Lung (tissue), 12 donors: ENCODE data around the gene APOB. TPM values are rescaled to one million over a fixed set of nuclear protein-coding genes. Genes with fewer than 3 reads are reported as not detected.

ENCODE experiments used
- ATAC-seq: fragments of 200-7000 bp; cut with Tn5 transposase; one replicate; pipeline ENCODE4 v1.9.1; 2020; ENCODE audit warnings: moderate number of reproducible peaks; ENCODE audit not compliant: insufficient read depth, low FRiP score
- DNase-seq, 3 donors: peaks; one replicate each; pipeline ENCODE4 v3.0.0-alpha.2; 2013 to 2017
- H3K27ac ChIP-seq, 2 donors: one replicate each; pipeline ENCODE4 v1.5.1; 2013; ENCODE audit warnings: mild to moderate bottlenecking in 2 of 2, moderate library complexity in 2 of 2, control low read depth in 1 of 2, inconsistent platforms in 1 of 2, low read depth in 1 of 2, low read length in 1 of 2
- H3K27me3 ChIP-seq, 3 donors: one replicate each; pipeline ENCODE4 v1.5.1; 2013; ENCODE audit warnings: low read length in 2 of 3; ENCODE audit not compliant: control insufficient read depth in 3 of 3, insufficient read depth in 3 of 3
- H3K36me3 ChIP-seq, 4 donors: one replicate each; pipeline ENCODE4 v1.5.1; 2013; ENCODE audit warnings: low read length in 4 of 4, mild to moderate bottlenecking in 1 of 4, moderate library complexity in 1 of 4; ENCODE audit not compliant: control insufficient read depth in 4 of 4, insufficient read depth in 4 of 4
- H3K4me1 ChIP-seq, 5 donors: one replicate each; pipeline ENCODE4 v1.5.1; 2013; ENCODE audit warnings: low read length in 5 of 5, mild to moderate bottlenecking in 2 of 5, moderate library complexity in 1 of 5; ENCODE audit not compliant: control insufficient read depth in 5 of 5, insufficient read depth in 5 of 5
- H3K4me3 ChIP-seq: one replicate; pipeline ENCODE4 v1.5.1; 2013; ENCODE audit warnings: mild to moderate bottlenecking, control low read depth, moderate library complexity
- H3K9ac ChIP-seq, 2 donors: one replicate each; pipeline ENCODE4 v1.5.1; 2013; ENCODE audit warnings: low read length in 2 of 2, control low read depth in 1 of 2; ENCODE audit not compliant: insufficient read depth in 1 of 2
- H3K9me3 ChIP-seq, 4 donors: one replicate each; pipeline ENCODE4 v1.5.1; 2013; ENCODE audit warnings: low read length in 3 of 4, mild to moderate bottlenecking in 1 of 4, moderate library complexity in 1 of 4; ENCODE audit not compliant: control insufficient read depth in 4 of 4, insufficient read depth in 3 of 4
- CTCF ChIP-seq: IDR thresholded peaks from 2 replicates; pipeline ENCODE4 v1.5.1; 2012; ENCODE audit warnings: mild to moderate bottlenecking; ENCODE audit errors: control extremely low read depth, extremely low read depth
- WGBS, 2 donors: extraction: QIAGEN DNeasy Blood & Tissue Kit; methylation state at CpG; one replicate each; pipeline ENCODE4 v1.1.7; 2013; 5-methylcytosine and 5-hydroxymethylcytosine counted together
- polyA plus RNA-seq, 2 donors: library from polyadenylated mRNA; stranded (reverse); fragments of 200-250 nt; gene quantifications; one replicate each; pipeline ENCODE4 v1.2.1, GENCODE V29; 2013
- total RNA-seq, 2 donors: library from RNA; depleted of rRNA in 1 of 2; stranded (reverse); fragments of >200 nt in 1 of 2; gene quantifications; one replicate each; pipeline ENCODE4 v1.2.1, GENCODE V29; 2014 to 2021
- donor health status: control.
- donor health status: control.
- donor health status: Bipolar disorder and iron deficiency.
- donor health status: healthy.
- donor health status: DM: yes; HTN: yes; CAD: no.

Gene APOB
- total and polyA plus RNA-seq, 4 donors: 0.04 to 1.7 (median 0.18) TPM

GRCh38 chr2:21024722-21025389 is 19.0 kb downstream of the APOB start:
- H3K4me1 ChIP-seq: no peaks in the 10 kb centered on the region
- WGBS, 2 donors: 94% methylated on average over 7 of the region's 7 CpGs
- peaks cover 0 to 2% (median 2%) of the 10 kb centered on the region in 3 donors for H3K27me3 ChIP-seq
- H3K36me3 ChIP-seq: no peaks in the 10 kb centered on the region
- ATAC-seq (no peak), DNase-seq (no peak)
- H3K4me3 ChIP-seq: no peak overlapping the region
- no peaks in the 10 kb centered on the region for H3K9me3 ChIP-seq
- no peak overlapping the region for H3K27ac ChIP-seq
- no peak for TF ChIP-seq CTCF
- no peak overlapping the region for H3K9ac ChIP-seq

GRCh38 chr2:21024198-21024597 is 19.7 kb downstream of the APOB start:
- TF ChIP-seq CTCF: no peak
- ATAC-seq: no peak

GRCh38 chr2:21023419-21024181 is 20.3 kb downstream of the APOB start:
- TF ChIP-seq CTCF: no peak
- Histone ChIP-seq H3K36me3 (no peaks in the 10 kb centered on the region), H3K27ac (no peak overlapping the region), H3K9me3 (no peaks in the 10 kb centered on the region), H3K4me1 (no peaks in the 10 kb centered on the region), H3K4me3 (no peak overlapping the region), H3K27me3 (peaks cover 0 to 2% (median 2%) of the 10 kb centered on the region in 3 donors), H3K9ac (no peak overlapping the region)
- no peak for DNase-seq
- 81 to 87% methylated on average over 4 of the region's 4 CpGs for WGBS, 2 donors
- ATAC-seq: no peak

More at GRCh38 chr2:21024198-21024597, 19.7 kb downstream of the APOB start:
- WGBS, 2 donors: 85 to 93% methylated on average over 5 of the region's 5 CpGs
- H3K9me3 ChIP-seq: no peaks in the 10 kb centered on the region
- H3K27me3 ChIP-seq: peaks cover 0 to 2% (median 2%) of the 10 kb centered on the region in 3 donors
- H3K4me3 ChIP-seq: no peak overlapping the region
- no peaks in the 10 kb centered on the region for H3K36me3 ChIP-seq
- no peak overlapping the region for H3K9ac ChIP-seq
- H3K27ac ChIP-seq: no peak overlapping the region
- no peak for DNase-seq
- no peaks in the 10 kb centered on the region for H3K4me1 ChIP-seq
